HL-60/S4 treated with phorbol 12-myristate 13-acetate at 8.2 ng/mL for 4 days and 3 days (cell line): Measurements from ENCODE around the gene OR8G5.
"Not testable (repeated sequence)": the region's sequence is repeated elsewhere in the genome, so short reads cannot be mapped to it uniquely, and the experiment has no call there.

Experiments
- in situ Hi-C: fragments of 300-500 bp; cut with MboI; formaldehyde crosslinking; loops from 2 replicates; pipeline ENCODE4 v1.15.0; 2022; ENCODE audit warnings: low sequenced_read_pairs

OR8G5 gene

GRCh38 chr11:124256076-124256475, at the start of gene OR8G5:
Gene OR8G5 (plus strand): TSS chr11:124256376. CDS start chr11:124264932, 8,556 bp downstream.
- in situ Hi-C loops, result no loop called here

GRCh38 chr11:124207102-124207792, 48.9 kb upstream of the OR8G5 start:
- in situ Hi-C loops, result no loop called here

- in situ Hi-C loops, result no loop called here
These were observed 46.3 kb upstream of the OR8G5 start for GRCh38 chr11:124209824-124210357.

- in situ Hi-C loops, result no loop called here
These were observed 45.8 kb upstream of the OR8G5 start for GRCh38 chr11:124210421-124210820.

GRCh38 chr11:124211321-124211720, 44.9 kb upstream of the OR8G5 start:
- in situ Hi-C loops, result no loop called here

GRCh38 chr11:124214027-124214426, 42.1 kb upstream of the OR8G5 start:
- in situ Hi-C loops, result no loop called here

GRCh38 chr11:124219126-124219525, 37.0 kb upstream of the OR8G5 start:
- in situ Hi-C loops, result no loop called here

GRCh38 chr11:124222407-124222806, 33.8 kb upstream of the OR8G5 start:
- in situ Hi-C loops, result no loop called here

- in situ Hi-C loops, result not testable (repeated sequence)
These were observed 31.4 kb upstream of the OR8G5 start for GRCh38 chr11:124224618-124225423.

GRCh38 chr11:124225471-124225870, 30.7 kb upstream of the OR8G5 start:
- in situ Hi-C loops, result no loop called here

GRCh38 chr11:124233376-124233775, 22.8 kb upstream of the OR8G5 start:
- in situ Hi-C loops, result no loop called here

GRCh38 chr11:124238512-124238911, 17.7 kb upstream of the OR8G5 start:
- in situ Hi-C loops, result no loop called here

- in situ Hi-C loops, result no loop called here
These were observed 15.4 kb upstream of the OR8G5 start, which contains the start of gene OR8G1 for GRCh38 chr11:124240621-124241397. Gene OR8G1 (plus strand): TSS chr11:124241095. CDS start chr11:124249676, 8,581 bp downstream.

- in situ Hi-C loops, result not testable (repeated sequence)
These were observed 6.3 kb upstream of the OR8G5 start for GRCh38 chr11:124249869-124250268.

- in situ Hi-C loops, result not testable (repeated sequence)
These were observed 8.9 kb downstream of the OR8G5 start for GRCh38 chr11:124265041-124265440.

- in situ Hi-C loops, result not testable (repeated sequence)
These were observed 14.7 kb downstream of the OR8G5 start for GRCh38 chr11:124270886-124271285.

GRCh38 chr11:124274000-124274399, 17.8 kb downstream of the OR8G5 start:
- in situ Hi-C loops, result no loop called here

- in situ Hi-C loops, result no loop called here
These were observed 19.9 kb downstream of the OR8G5 start for GRCh38 chr11:124276081-124276480.

- in situ Hi-C loops, result no loop called here
These were observed 21.0 kb downstream of the OR8G5 start for GRCh38 chr11:124277207-124277606.

GRCh38 chr11:124277804-124278203, 21.6 kb downstream of the OR8G5 start:
- in situ Hi-C loops, result no loop called here

GRCh38 chr11:124278261-124278660, 22.1 kb downstream of the OR8G5 start:
- in situ Hi-C loops, result no loop called here
